ENCODE results near the gene RAB40B.

DNA sequence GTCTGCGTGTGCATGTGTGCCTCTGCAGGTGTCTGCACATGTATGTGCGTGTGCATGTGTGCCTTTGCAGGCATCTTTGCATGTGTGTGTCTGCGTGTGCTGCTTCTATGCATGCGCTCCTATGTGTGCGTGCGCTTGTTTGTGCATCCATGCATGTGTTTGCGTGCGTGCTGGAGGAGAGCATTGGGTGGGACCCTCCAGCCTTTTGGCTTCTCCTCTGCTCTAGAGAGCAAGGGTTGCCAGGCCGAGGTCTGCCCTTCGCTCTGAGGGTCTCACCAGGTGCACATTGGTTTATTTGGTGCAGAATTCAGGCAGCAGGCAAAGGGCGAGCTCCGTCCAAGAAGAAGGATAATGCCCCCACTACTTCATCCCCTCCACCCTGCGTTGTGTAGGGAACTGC is 1.1 kb upstream of the RAB40B start:
- TF ChIP-seq, protein P1, sequence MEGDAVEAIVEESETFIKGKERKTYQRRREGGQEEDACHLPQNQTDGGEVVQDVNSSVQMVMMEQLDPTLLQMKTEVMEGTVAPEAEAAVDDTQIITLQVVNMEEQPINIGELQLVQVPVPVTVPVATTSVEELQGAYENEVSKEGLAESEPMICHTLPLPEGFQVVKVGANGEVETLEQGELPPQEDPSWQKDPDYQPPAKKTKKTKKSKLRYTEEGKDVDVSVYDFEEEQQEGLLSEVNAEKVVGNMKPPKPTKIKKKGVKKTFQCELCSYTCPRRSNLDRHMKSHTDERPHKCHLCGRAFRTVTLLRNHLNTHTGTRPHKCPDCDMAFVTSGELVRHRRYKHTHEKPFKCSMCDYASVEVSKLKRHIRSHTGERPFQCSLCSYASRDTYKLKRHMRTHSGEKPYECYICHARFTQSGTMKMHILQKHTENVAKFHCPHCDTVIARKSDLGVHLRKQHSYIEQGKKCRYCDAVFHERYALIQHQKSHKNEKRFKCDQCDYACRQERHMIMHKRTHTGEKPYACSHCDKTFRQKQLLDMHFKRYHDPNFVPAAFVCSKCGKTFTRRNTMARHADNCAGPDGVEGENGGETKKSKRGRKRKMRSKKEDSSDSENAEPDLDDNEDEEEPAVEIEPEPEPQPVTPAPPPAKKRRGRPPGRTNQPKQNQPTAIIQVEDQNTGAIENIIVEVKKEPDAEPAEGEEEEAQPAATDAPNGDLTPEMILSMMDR (IDR thresholded peaks at IDR 0.05; ENCODE audit: poor library complexity), result no peak
- TF ChIP-seq EZH2phosphoT487 (IDR thresholded peaks at IDR 0.05; ENCODE audit: low read depth, severe bottlenecking, unreplicated experiment), result no peak

Data from hepatocyte (in vitro differentiated cells).